HepG2 (cell line): ENCODE results near the gene UBR4. TPM values are rescaled to one million over a fixed set of nuclear protein-coding genes. Genes with fewer than 3 reads are reported as not detected.

Experiments used
- ATAC-seq: fragments of 200-7000 bp; cut with Tn5 transposase; 3 replicates; pipeline ENCODE4 v1.9.1; 2020; ENCODE audit warnings: mild to moderate bottlenecking, moderate library complexity
- BruUV-seq: library from RNA; stranded (reverse); fragments of 400-500 nt; replicated peaks from 2 replicates; lab custom pipeline; 2021; lab: Mats Ljungman, UMichigan
- CTCF ChIA-PET: fragments of 300-600 bp; formaldehyde crosslinking; extraction: SDS; loops from one replicate; lab custom pipeline; 2021; ENCODE audit warnings: low total read pairs, inconsistent platforms, low intra/inter-chr PET ratio; lab: Yijun Ruan, JAX
- POLR2A ChIA-PET: fragments of 350-600 bp; sonication (Branson Sonifier 250); formaldehyde crosslinking; loops from one replicate; lab custom pipeline; 2020; ENCODE audit warnings: antibody characterized with exemption, inconsistent platforms; lab: Yijun Ruan, JAX
- DNase-seq: peaks from one replicate; pipeline ENCODE4 v3.0.0-alpha.2; 2015; ENCODE audit warnings: low spot score
- FAIRE-seq: peaks from 3 replicates; lab custom pipeline; 2011; peaks lifted over from hg19 to GRCh38; lab: Jason Lieb, UNC
- H2AFZ ChIP-seq: one replicate; pipeline ENCODE4 v1.6.1; 2011; ENCODE audit warnings: low read length, inconsistent platforms
- H3K27ac ChIP-seq: fragments of 300-600 bp; 3 replicates; pipeline ENCODE4 v1.8.0; 2011; ENCODE audit warnings: mixed run types, mild to moderate bottlenecking, mixed read lengths, low read length, inconsistent platforms; ENCODE audit not compliant: insufficient read depth; ENCODE audit errors: extremely low read length
- H3K27me3 ChIP-seq, 2 experiments: fragments of 200-600 bp in 1 of 2; 2 replicates in 1 of 2; 3 replicates in 1 of 2; pipeline versions ENCODE4 v1.6.0 to v1.8.0; 2011; ENCODE audit warnings: low read length in 2 of 2, mild to moderate bottlenecking in 2 of 2, moderate library complexity in 2 of 2, inconsistent platforms in 1 of 2; ENCODE audit not compliant: insufficient read depth in 2 of 2, control insufficient read depth in 1 of 2
- H3K36me3 ChIP-seq, 2 experiments: fragments of 200-600 bp in 1 of 2; replicated peaks in 1 of 2; 2 replicates in 1 of 2; 3 replicates in 1 of 2; pipeline versions ENCODE4 v1.5.1 to v1.8.0; 2011; ENCODE audit warnings: low read length in 2 of 2, inconsistent platforms in 1 of 2; ENCODE audit not compliant: insufficient read depth in 2 of 2, control insufficient read depth in 1 of 2
- H3K4me1 ChIP-seq: 2 replicates; pipeline ENCODE4 v1.5.1; 2012; ENCODE audit warnings: low read length, inconsistent platforms; ENCODE audit not compliant: insufficient read depth
- H3K4me2 ChIP-seq: 2 replicates; pipeline ENCODE4 v1.6.0; 2011; ENCODE audit warnings: low read depth, low read length, inconsistent platforms
- H3K4me3 ChIP-seq, 3 experiments: fragments of 200-600 bp in 1 of 3; sonication (generic), shearing (Covaris generic) in 1 of 3; replicated peaks in 1 of 3; 2 replicates each; pipeline ENCODE4 v1.5.1; 2011 to 2016; ENCODE audit warnings: low read length in 3 of 3, inconsistent platforms in 2 of 3, low read depth in 2 of 3, mild to moderate bottlenecking in 2 of 3, control low read depth in 1 of 3, mixed read lengths in 1 of 3; ENCODE audit not compliant: insufficient read depth in 1 of 3
- H3K79me2 ChIP-seq: one replicate; pipeline ENCODE4 v1.6.1; 2011; ENCODE audit warnings: low read length, inconsistent platforms; ENCODE audit not compliant: insufficient read depth
- H3K9ac ChIP-seq: 2 replicates; pipeline ENCODE4 v1.6.0; 2011; ENCODE audit warnings: mild to moderate bottlenecking, low read depth, low read length, inconsistent platforms; ENCODE audit not compliant: insufficient read depth
- H3K9me3 ChIP-seq: 2 replicates; pipeline ENCODE4 v1.5.1; 2012; ENCODE audit warnings: mild to moderate bottlenecking, low read length
- H4K20me1 ChIP-seq: 2 replicates; pipeline ENCODE4 v1.6.0; 2011; ENCODE audit warnings: inconsistent platforms, mild to moderate bottlenecking, low read length, moderate library complexity; ENCODE audit not compliant: insufficient read depth
- HNRNPL ChIP-seq: fragments of 200-400 bp; formaldehyde crosslinking; IDR thresholded peaks from 2 replicates; pipeline ENCODE4 v1.6.1; 2017; ENCODE audit warnings: mild to moderate bottlenecking, low read depth, low read length
- MTF1 ChIP-seq: sonication (generic); formaldehyde crosslinking; IDR thresholded peaks from 2 replicates; pipeline ENCODE4 v1.5.0; 2020; ENCODE audit warnings: missing genetic modification reagents
- MXD1 ChIP-seq: sonication (generic); formaldehyde crosslinking; IDR thresholded peaks from 2 replicates; pipeline ENCODE4 v1.4.0; 2020; ENCODE audit warnings: mild to moderate bottlenecking, missing genetic modification reagents
- POLR2A ChIP-seq, 2 experiments: IDR thresholded peaks; 2 replicates each; pipeline ENCODE4 v1.6.1; 2011; ENCODE audit warnings: low read depth in 2 of 2, low read length in 2 of 2, mild to moderate bottlenecking in 1 of 2, moderate library complexity in 1 of 2; ENCODE audit not compliant: insufficient read depth in 1 of 2
- PRPF4 ChIP-seq: fragments of 200-400 bp; formaldehyde crosslinking; IDR thresholded peaks from 2 replicates; pipeline ENCODE4 v1.6.1; 2016; ENCODE audit warnings: low read length, low read depth; ENCODE audit not compliant: poor library complexity, severe bottlenecking
- SMARCC2 ChIP-seq: fragments of 450-650 bp; IDR thresholded peaks from 2 replicates; pipeline ENCODE4 v1.6.1; 2017; ENCODE audit warnings: antibody characterized with exemption, mild to moderate bottlenecking
- ZBTB25 ChIP-seq: IDR thresholded peaks from 2 replicates; pipeline ENCODE4 v1.6.1; 2018; ENCODE audit warnings: missing genetic modification reagents
- ZBTB38 ChIP-seq: sonication (generic); formaldehyde crosslinking; IDR thresholded peaks from 2 replicates; pipeline ENCODE4 v1.5.1; 2020; ENCODE audit warnings: mild to moderate bottlenecking, missing genetic modification reagents
- ZNF124 ChIP-seq: sonication (generic); formaldehyde crosslinking; IDR thresholded peaks from 2 replicates; pipeline ENCODE4 v1.4.0; 2020; ENCODE audit warnings: missing genetic modification reagents
- ZNF143 ChIP-seq: sonication (generic); formaldehyde crosslinking; IDR thresholded peaks from 2 replicates; pipeline ENCODE4 v1.4.0; 2020; ENCODE audit warnings: missing genetic modification reagents
- ZNF207 ChIP-seq: fragments of 450-650 bp; IDR thresholded peaks from 2 replicates; pipeline ENCODE4 v1.6.1; 2016; ENCODE audit warnings: antibody characterized with exemption, borderline replicate concordance
- ZNF597 ChIP-seq: sonication (generic); formaldehyde crosslinking; IDR thresholded peaks from 2 replicates; pipeline ENCODE4 v1.5.0; 2020; ENCODE audit warnings: missing genetic modification reagents
- WGBS: methylation state at CpG from one replicate; pipeline ENCODE4 v1.1.6; 2017; ENCODE audit warnings: low lambda C conversion rate; 5-methylcytosine and 5-hydroxymethylcytosine counted together
- in situ Hi-C: cut with HindIII; loops from 2 replicates; pipeline ENCODE4 v1.10.0; 2017; ENCODE audit warnings: low pct_unique_long_range_greater_than_20kb; ENCODE audit not compliant: extremely low pct_ligation_motif_present
- intact Hi-C: fragments of 100-400 bp; cut with micrococcal nuclease; formaldehyde crosslinking; loops from one replicate; pipeline ENCODE4 v1.10.0; 2022; ENCODE audit not compliant: unreplicated experiment
- polyA plus RNA-seq, 8 experiments: library from polyadenylated mRNA; depleted of rRNA in 3 of 8; stranded (reverse) in 7 of 8; unstranded in 1 of 8; fragments of >200 nt; fragmentation: Illumina TruSeq in 4 of 8; extraction: Trizol in 4 of 8; gene quantifications; 2 replicates each; pipeline versions ENCODE4 v1.2.1 to v1.2.3, GENCODE V29; 2011 to 2016; ENCODE audit warnings: low read depth in 4 of 8, missing spikeins in 1 of 8, mixed read lengths in 1 of 8; ENCODE audit not compliant: insufficient read depth in 1 of 8
- total RNA-seq, 5 experiments: library from RNA; depleted of rRNA; stranded (reverse); fragments of >200 nt; fragmentation: Illumina TruSeq; extraction: Trizol; gene quantifications; 2 replicates each; pipeline ENCODE4 v1.2.3, GENCODE V29; 2016; ENCODE audit warnings: low read depth in 1 of 5
- TF ChIP-seq, protein P1 (sequence below): fragments of 450-650 bp; IDR thresholded peaks from 2 replicates; pipeline ENCODE4 v1.6.1; 2017; ENCODE audit warnings: mild to moderate bottlenecking

The UBR4 gene
- total and polyA plus RNA-seq, 2 of the 13 experiments (the other 11 are each of a cell fraction or from before 2014, with no cell fraction given): 59.1 to 106 TPM

DNA sequence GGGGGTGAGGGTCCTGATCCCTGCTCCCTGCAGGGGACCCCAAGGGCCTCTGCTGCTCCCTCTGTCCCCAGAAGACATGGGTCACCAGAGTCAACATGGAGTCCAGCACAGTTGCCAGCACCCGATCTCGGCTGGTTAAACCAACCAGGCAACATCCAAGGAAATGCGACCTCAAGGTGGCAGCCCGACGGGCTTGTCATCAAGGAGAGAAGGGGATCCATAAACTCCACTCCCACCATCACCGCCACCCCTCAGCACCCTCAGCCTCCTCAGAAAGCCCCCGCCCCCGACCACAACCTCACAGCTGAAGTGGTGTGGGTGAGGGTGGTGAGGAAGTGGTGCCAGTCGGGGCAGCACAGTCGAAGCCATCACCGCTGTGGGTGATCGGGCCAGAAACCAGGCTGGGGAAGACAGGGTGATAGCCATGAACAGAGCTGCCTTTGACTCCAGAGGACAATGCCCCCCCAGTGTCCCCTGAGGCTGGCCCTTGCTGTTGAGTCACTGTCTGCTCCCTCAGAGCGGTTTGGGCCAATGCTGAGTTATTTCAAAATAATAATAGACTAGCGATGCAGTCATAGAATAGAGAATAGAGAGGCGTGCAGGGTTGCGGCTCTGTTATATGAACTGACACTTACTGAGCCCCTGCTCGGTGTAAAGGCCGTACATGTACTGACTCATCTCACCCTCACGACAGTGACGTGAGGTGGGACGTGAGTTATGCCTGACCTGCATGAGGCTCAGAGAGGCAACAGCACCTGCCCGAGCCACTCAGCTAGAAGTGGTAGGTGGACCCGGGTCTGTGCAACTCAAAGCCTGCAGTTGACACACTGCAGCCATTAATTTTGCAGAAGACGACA, 164.9 kb downstream of the UBR4 start:
- ATAC-seq (peak; percentile 7; the same call in 1 of the 3 replicates), FAIRE-seq (no peak), DNase-seq (no peak)
- WGBS: 89% methylated on average over 21 of the region's 24 CpGs
- TF ChIP-seq ZNF207 (no peak), POLR2A (IDR thresholded peaks at IDR 0.05; ENCODE audit: insufficient read depth in 1 of 2, low read depth in 2 of 2, low read length in 2 of 2) (no peak), MTF1 (CRISPR knock-in tag) (no peak), SMARCC2 (no peak), ZBTB38 (CRISPR knock-in tag) (peak; percentile 79; the same call in 1 of the 2 replicates), MXD1 (CRISPR knock-in tag) (0 out of 2 replicates have a peak, but pooled peaks have one; percentile 39), ZNF124 (CRISPR knock-in tag) (no peak), ZBTB25 (CRISPR knock-in tag) (no peak), HNRNPL (peak; percentile 89), ZNF143 (CRISPR knock-in tag) (no peak), PRPF4 (peak; percentile 51), ZNF597 (no peak)
- TF ChIP-seq, protein P1, sequence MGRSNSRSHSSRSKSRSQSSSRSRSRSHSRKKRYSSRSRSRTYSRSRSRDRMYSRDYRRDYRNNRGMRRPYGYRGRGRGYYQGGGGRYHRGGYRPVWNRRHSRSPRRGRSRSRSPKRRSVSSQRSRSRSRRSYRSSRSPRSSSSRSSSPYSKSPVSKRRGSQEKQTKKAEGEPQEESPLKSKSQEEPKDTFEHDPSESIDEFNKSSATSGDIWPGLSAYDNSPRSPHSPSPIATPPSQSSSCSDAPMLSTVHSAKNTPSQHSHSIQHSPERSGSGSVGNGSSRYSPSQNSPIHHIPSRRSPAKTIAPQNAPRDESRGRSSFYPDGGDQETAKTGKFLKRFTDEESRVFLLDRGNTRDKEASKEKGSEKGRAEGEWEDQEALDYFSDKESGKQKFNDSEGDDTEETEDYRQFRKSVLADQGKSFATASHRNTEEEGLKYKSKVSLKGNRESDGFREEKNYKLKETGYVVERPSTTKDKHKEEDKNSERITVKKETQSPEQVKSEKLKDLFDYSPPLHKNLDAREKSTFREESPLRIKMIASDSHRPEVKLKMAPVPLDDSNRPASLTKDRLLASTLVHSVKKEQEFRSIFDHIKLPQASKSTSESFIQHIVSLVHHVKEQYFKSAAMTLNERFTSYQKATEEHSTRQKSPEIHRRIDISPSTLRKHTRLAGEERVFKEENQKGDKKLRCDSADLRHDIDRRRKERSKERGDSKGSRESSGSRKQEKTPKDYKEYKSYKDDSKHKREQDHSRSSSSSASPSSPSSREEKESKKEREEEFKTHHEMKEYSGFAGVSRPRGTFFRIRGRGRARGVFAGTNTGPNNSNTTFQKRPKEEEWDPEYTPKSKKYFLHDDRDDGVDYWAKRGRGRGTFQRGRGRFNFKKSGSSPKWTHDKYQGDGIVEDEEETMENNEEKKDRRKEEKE: no peak
- Histone ChIP-seq H3K9ac (no peak overlapping the region), H3K27ac (peak overlapping the region; percentile 68), H3K79me2 (no peaks in the 10 kb centered on the region), H3K36me3 (no peaks in the 10 kb centered on the region), H3K4me2 (peak overlapping the region; percentile 66), H3K27me3 (no peaks in the 10 kb centered on the region), H2AFZ (no peak overlapping the region), H3K9me3 (no peaks in the 10 kb centered on the region), H3K4me3 (no peak overlapping the region), H4K20me1 (no peaks in the 10 kb centered on the region), H3K4me1 (peaks cover 63% of the 10 kb centered on the region)
- ChIA-PET POLR2A (interaction anchor here (1.0 to 1.6 kb wide), 4 partner anchors 9 to 35 kb away, joined by 3 to 13 read pairs (median 4); no protein-coding TSS in a partner anchor), CTCF (no interaction called here)
- no TSS peak for BruUV-seq
- in situ Hi-C loops: no loop called here
- intact Hi-C loops: loop anchor here (5.0 kb wide), 1 partner anchor 33 kb away; no protein-coding TSS in a partner anchor
